Neural progenitor cell (in vitro differentiated cells): ENCODE measurements around the gene PRKAA2. TPM values are rescaled to one million over a fixed set of nuclear protein-coding genes. Genes with fewer than 3 reads are reported as not detected.

Experiments used
- DNase-seq: peaks from one replicate; pipeline ENCODE4 v3.0.0-alpha.2; 2016; ENCODE audit warnings: low spot score
- H2AFZ ChIP-seq: fragments of 200-600 bp; sonication (generic); replicated peaks from 2 replicates; pipeline ENCODE4 v1.6.1; 2016; ENCODE audit warnings: antibody characterized with exemption
- H3F3A ChIP-seq: fragments of 200-600 bp; sonication (generic); 2 replicates; pipeline ENCODE4 v1.6.1; 2016; ENCODE audit warnings: antibody characterized with exemption, low read depth
- H3K27ac ChIP-seq: fragments of 200-600 bp; sonication (generic); 2 replicates; pipeline ENCODE4 v1.5.1; 2016; ENCODE audit warnings: mild to moderate bottlenecking
- H3K27me3 ChIP-seq: fragments of 200-600 bp; sonication (generic); 2 replicates; pipeline ENCODE4 v1.6.1; 2016; ENCODE audit warnings: mild to moderate bottlenecking, moderate library complexity
- H3K36me3 ChIP-seq: fragments of 200-600 bp; sonication (generic); 2 replicates; pipeline ENCODE4 v1.5.1; 2016
- H3K4me1 ChIP-seq: fragments of 200-600 bp; sonication (generic); 2 replicates; pipeline ENCODE4 v1.6.1; 2016; ENCODE audit warnings: mixed run types
- H3K4me2 ChIP-seq: fragments of 200-600 bp; sonication (generic); 2 replicates; pipeline ENCODE4 v1.6.1; 2016
- H3K4me3 ChIP-seq: fragments of 200-600 bp; sonication (generic); 2 replicates; pipeline ENCODE4 v1.5.1; 2016
- H3K79me2 ChIP-seq: fragments of 200-600 bp; sonication (generic); 2 replicates; pipeline ENCODE4 v1.6.1; 2016; ENCODE audit warnings: low read depth
- H3K9ac ChIP-seq: fragments of 200-600 bp; sonication (generic); 2 replicates; pipeline ENCODE4 v1.6.1; 2016
- H3K9me3 ChIP-seq: fragments of 200-600 bp; sonication (generic); 2 replicates; pipeline ENCODE4 v1.5.1; 2016; ENCODE audit warnings: low read depth
- H4K20me1 ChIP-seq: fragments of 200-600 bp; sonication (generic); 2 replicates; pipeline ENCODE4 v1.6.1; 2016; ENCODE audit warnings: low read depth
- H3K27ac Mint-ChIP-seq: 3 replicates; pipeline ENCODE4 v1.8.0; 2021; ENCODE audit warnings: mixed read lengths
- H3K27me3 Mint-ChIP-seq: 2 replicates; pipeline ENCODE4 v1.8.0; 2022; ENCODE audit warnings: low read depth, mild to moderate bottlenecking, inconsistent platforms, moderate library complexity, mixed read lengths; ENCODE audit not compliant: insufficient read depth
- H3K36me3 Mint-ChIP-seq: 3 replicates; pipeline ENCODE4 v1.8.0; 2021; ENCODE audit warnings: mixed read lengths
- H3K4me1 Mint-ChIP-seq: 3 replicates; pipeline ENCODE4 v1.8.0; 2021; ENCODE audit warnings: mixed read lengths
- H3K4me3 Mint-ChIP-seq: 3 replicates; pipeline ENCODE4 v1.8.0; 2021; ENCODE audit warnings: mild to moderate bottlenecking, moderate library complexity, mixed read lengths
- H3K9me3 Mint-ChIP-seq: 3 replicates; pipeline ENCODE4 v1.8.0; 2020; ENCODE audit warnings: mixed read lengths
- EZH2 ChIP-seq: fragments of 200-600 bp; sonication (generic); IDR thresholded peaks from 2 replicates; pipeline ENCODE4 v1.6.1; 2017; ENCODE audit warnings: antibody characterized with exemption, mild to moderate bottlenecking, moderate library complexity
- EZH2phosphoT487 ChIP-seq: fragments of 200-600 bp; sonication (generic); IDR thresholded peaks from 2 replicates; pipeline ENCODE4 v1.6.1; 2017; ENCODE audit warnings: antibody characterized with exemption
- total RNA-seq: library from RNA; depleted of rRNA; stranded (reverse); fragments of >200 nt; gene quantifications from 2 replicates; pipeline ENCODE4 v1.2.3, GENCODE V29; 2015; ENCODE audit warnings: low replicate concordance
- TF ChIP-seq, protein P1 (sequence below): fragments of 200-600 bp; sonication (generic); IDR thresholded peaks from 2 replicates; pipeline ENCODE4 v1.5.1; 2017; ENCODE audit warnings: antibody characterized with exemption, mild to moderate bottlenecking

Gene PRKAA2
- total RNA-seq, 1 donor from 2014 or later, result 25.8 TPM

DNA sequence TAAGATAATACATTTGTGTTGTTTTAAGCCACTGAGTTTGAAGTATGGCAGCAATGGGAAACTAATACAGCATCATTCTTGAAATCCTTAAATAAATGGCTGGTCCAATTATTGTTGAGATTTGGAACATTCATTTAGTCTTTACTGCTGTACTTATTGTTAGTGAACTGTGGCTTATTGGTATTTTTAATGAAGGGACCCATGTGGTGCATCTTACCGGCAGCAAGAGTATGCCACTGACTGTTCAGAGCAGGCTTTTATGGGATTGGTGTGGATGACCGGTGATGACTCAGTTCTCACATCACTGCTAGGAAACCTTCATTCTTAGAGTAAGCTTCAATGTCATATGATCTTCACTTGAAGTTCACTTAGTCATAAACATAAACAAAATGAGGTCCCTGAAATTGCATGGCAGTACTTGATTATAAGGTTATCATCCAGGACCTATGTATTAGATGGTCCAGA is 31.5 kb downstream of the PRKAA2 start:
- Histone ChIP-seq H4K20me1 (no peaks in the 10 kb centered on the region), H3K4me1 (no peaks in the 10 kb centered on the region), H3K4me3 (no peak overlapping the region), H3K27ac (no peak overlapping the region), H3K27me3 (no peaks in the 10 kb centered on the region), H3K9ac (no peak overlapping the region), H2AFZ (no peak overlapping the region), H3K79me2 (peaks cover 10% of the 10 kb centered on the region), H3K9me3 (no peaks in the 10 kb centered on the region), H3K36me3 (no peaks in the 10 kb centered on the region), H3K4me2 (no peak overlapping the region), H3F3A (no peaks in the 10 kb centered on the region)
- H3K9me3 Mint-ChIP-seq, result peaks cover 5% of the 10 kb centered on the region
- H3K27me3 Mint-ChIP-seq, result no peaks in the 10 kb centered on the region
- peaks cover 4% of the 10 kb centered on the region for H3K4me1 Mint-ChIP-seq
- no peak for TF ChIP-seq EZH2
- no peak overlapping the region for H3K27ac Mint-ChIP-seq
- no peak for DNase-seq
- no peak overlapping the region for H3K4me3 Mint-ChIP-seq
- peaks cover 17% of the 10 kb centered on the region for H3K36me3 Mint-ChIP-seq

DNA sequence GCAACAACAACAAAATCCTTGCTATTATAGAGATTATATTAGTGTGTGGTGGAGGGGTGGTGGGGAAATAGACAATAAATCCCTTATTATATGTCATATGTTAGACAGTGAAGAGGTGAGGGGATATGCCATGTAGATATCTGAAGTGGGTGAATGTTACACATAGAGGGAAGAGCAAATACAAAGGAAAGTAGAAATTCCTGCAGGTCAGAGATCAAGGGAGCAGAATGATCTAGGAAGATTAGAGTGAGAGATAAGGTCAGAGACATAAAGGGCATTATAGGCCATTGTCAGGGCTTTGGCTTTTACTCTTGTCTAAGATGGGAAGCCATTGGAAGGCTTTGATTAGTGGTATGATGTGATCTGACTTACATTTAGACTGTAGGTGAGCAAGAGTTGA is 38.5 kb downstream of the PRKAA2 start:
- H3K36me3 Mint-ChIP-seq, result peaks cover 16% of the 10 kb centered on the region
- Histone ChIP-seq H3K9ac (no peak overlapping the region), H3K9me3 (no peaks in the 10 kb centered on the region), H3K4me2 (no peak overlapping the region), H3K36me3 (no peaks in the 10 kb centered on the region), H4K20me1 (no peaks in the 10 kb centered on the region), H2AFZ (no peak overlapping the region), H3F3A (no peaks in the 10 kb centered on the region), H3K79me2 (peaks cover 10% of the 10 kb centered on the region), H3K27ac (no peak overlapping the region), H3K27me3 (no peaks in the 10 kb centered on the region), H3K4me3 (no peak overlapping the region), H3K4me1 (peaks cover 12% of the 10 kb centered on the region)
- H3K27ac Mint-ChIP-seq, result no peak overlapping the region
- H3K9me3 Mint-ChIP-seq, result peaks cover 2% of the 10 kb centered on the region
- DNase-seq, result no peak
- H3K4me3 Mint-ChIP-seq, result no peak overlapping the region
- H3K4me1 Mint-ChIP-seq, result peaks cover 3% of the 10 kb centered on the region
- TF ChIP-seq, protein P1, sequence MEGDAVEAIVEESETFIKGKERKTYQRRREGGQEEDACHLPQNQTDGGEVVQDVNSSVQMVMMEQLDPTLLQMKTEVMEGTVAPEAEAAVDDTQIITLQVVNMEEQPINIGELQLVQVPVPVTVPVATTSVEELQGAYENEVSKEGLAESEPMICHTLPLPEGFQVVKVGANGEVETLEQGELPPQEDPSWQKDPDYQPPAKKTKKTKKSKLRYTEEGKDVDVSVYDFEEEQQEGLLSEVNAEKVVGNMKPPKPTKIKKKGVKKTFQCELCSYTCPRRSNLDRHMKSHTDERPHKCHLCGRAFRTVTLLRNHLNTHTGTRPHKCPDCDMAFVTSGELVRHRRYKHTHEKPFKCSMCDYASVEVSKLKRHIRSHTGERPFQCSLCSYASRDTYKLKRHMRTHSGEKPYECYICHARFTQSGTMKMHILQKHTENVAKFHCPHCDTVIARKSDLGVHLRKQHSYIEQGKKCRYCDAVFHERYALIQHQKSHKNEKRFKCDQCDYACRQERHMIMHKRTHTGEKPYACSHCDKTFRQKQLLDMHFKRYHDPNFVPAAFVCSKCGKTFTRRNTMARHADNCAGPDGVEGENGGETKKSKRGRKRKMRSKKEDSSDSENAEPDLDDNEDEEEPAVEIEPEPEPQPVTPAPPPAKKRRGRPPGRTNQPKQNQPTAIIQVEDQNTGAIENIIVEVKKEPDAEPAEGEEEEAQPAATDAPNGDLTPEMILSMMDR, result no peak
- no peak for TF ChIP-seq EZH2phosphoT487
- no peak for TF ChIP-seq EZH2
- H3K27me3 Mint-ChIP-seq, result no peaks in the 10 kb centered on the region

DNA sequence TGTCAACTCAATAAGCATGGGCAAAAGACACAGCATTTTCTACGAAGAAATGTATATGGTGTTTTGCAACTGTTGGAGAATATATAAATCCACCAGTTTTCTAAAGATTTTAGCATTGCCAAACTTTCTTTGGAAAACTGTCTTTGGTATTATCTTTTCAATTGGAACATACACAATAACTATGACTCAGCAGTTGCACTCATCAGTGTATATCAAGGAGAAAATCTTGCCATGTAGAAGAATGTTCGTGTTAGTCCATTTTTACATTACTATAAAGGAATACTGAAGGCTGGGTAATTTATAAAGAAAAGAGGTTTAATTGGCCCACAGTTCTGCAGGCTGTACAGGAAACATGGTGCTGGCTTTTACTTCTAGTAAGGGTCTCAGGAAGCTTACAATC is 41.1 kb downstream of the PRKAA2 start:
- Mint-ChIP-seq H3K27ac (no peak overlapping the region), H3K9me3 (no peaks in the 10 kb centered on the region), H3K4me1 (peaks cover 6% of the 10 kb centered on the region), H3K27me3 (no peaks in the 10 kb centered on the region), H3K4me3 (no peak overlapping the region), H3K36me3 (peaks cover 5% of the 10 kb centered on the region)
- no peaks in the 10 kb centered on the region for H3K9me3 ChIP-seq
- TF ChIP-seq EZH2phosphoT487 (no peak), EZH2 (no peak)
- TF ChIP-seq, protein P1, result no peak
- no peak overlapping the region for H3K4me3 ChIP-seq
- no peak overlapping the region for H3K9ac ChIP-seq
- H3K79me2 ChIP-seq, result peaks cover 10% of the 10 kb centered on the region
- no peak for DNase-seq
- no peaks in the 10 kb centered on the region for H4K20me1 ChIP-seq
- H2AFZ ChIP-seq, result no peak overlapping the region
- H3K4me1 ChIP-seq, result peaks cover 12% of the 10 kb centered on the region
- no peaks in the 10 kb centered on the region for H3F3A ChIP-seq
- no peak overlapping the region for H3K27ac ChIP-seq
- H3K4me2 ChIP-seq, result no peak overlapping the region
- H3K27me3 ChIP-seq, result no peaks in the 10 kb centered on the region
- H3K36me3 ChIP-seq, result no peaks in the 10 kb centered on the region

DNA sequence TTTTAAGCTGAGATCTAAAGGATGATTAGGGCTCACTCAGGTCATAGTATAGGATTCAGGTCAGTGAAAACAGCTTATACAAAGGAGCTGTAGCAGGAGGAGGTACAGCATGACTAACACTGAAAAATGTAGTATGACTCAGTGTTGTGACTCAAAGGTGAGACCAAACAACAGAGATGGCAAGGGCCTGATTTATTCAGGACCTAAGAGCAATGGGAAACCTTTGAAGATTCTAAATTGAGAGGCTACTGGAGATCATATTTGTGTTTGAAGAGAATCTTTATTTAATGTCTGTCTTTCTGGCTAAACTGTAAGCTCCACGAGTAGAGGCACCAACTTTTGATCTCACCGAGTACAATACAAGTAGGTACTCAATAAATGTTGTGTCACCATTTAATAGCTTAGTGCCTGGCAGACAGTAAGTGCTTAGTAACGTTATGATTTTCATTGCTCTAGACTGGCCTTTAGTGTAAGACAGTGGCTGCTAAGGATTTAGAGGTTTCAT is 43.5 kb downstream of the PRKAA2 start:
- H3K9me3 ChIP-seq, result no peaks in the 10 kb centered on the region
- no peak overlapping the region for H3K27ac ChIP-seq
- no peak overlapping the region for H3K9ac ChIP-seq
- H3F3A ChIP-seq, result no peaks in the 10 kb centered on the region
- H3K27me3 Mint-ChIP-seq, result no peaks in the 10 kb centered on the region
- H3K36me3 Mint-ChIP-seq, result peaks cover 5% of the 10 kb centered on the region
- no peak overlapping the region for H3K4me2 ChIP-seq
- H3K4me1 ChIP-seq, result peaks cover 12% of the 10 kb centered on the region
- no peak overlapping the region for H3K4me3 ChIP-seq
- peaks cover 6% of the 10 kb centered on the region for H3K4me1 Mint-ChIP-seq
- TF ChIP-seq EZH2phosphoT487 (no peak), EZH2 (no peak)
- TF ChIP-seq, protein P1, result no peak
- H3K4me3 Mint-ChIP-seq, result no peak overlapping the region
- no peaks in the 10 kb centered on the region for H3K27me3 ChIP-seq
- no peak overlapping the region for H2AFZ ChIP-seq
- no peaks in the 10 kb centered on the region for H3K9me3 Mint-ChIP-seq
- DNase-seq, result no peak
- H3K36me3 ChIP-seq, result peaks cover 8% of the 10 kb centered on the region
- H3K79me2 ChIP-seq, result peaks cover 5% of the 10 kb centered on the region
- H3K27ac Mint-ChIP-seq, result peak overlapping the region; percentile 30
- H4K20me1 ChIP-seq, result no peaks in the 10 kb centered on the region
